ENCODE data around the gene ATG7. TPM values are rescaled to one million over a fixed set of nuclear protein-coding genes. Genes with fewer than 3 reads are reported as not detected.
"Not testable (repeated sequence)": the region's sequence is repeated elsewhere in the genome, so short reads cannot be mapped to it uniquely, and the experiment has no call there.

ATG7 gene
- total RNA-seq, 1 donor from 2014 or later, result 41.9 TPM

DNA sequence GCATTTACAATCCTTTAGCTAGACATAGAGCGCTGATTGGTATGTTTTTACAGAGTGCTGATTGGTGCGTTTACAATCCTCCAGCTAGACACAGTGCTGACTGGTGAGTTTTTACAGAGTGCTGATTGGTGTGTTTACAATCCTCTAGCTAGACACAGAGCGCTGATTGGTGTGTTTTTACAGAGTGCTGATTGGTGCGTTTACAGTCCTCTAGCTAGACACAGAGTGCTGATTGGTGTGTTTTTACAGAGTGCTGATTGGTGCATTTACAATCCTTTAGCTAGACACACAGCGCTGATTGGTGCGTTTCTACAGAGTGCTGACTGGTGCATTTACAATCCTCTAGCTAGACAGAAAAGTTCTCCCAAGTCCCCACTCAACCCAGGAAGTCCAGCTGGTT, 76.7 kb downstream of the ATG7 start:
- intact Hi-C loops (cut with micrococcal nuclease), result not testable (repeated sequence)

DNA sequence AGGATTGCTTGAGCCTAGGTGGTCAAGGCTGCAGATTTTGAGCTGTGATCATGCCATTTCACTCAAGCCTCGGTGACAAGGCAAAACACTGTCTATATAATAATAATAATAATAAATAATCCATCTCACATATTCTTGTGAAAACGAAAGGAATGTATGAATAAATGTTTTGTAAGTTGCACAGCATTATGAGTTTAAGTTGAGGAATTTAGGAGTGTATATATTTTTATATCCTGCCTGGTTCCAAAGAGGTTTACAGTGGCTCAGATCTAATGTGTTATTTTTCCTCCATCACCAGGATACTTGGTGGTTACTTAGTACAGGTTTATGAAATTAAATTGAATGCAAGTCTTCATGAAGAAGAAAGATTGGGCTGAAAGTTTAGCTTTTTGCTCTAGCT, 77.2 kb downstream of the ATG7 start:
- intact Hi-C loops (cut with micrococcal nuclease), result no loop called here

GRCh38 chr3:11350374-11350773, 78.2 kb downstream of the ATG7 start:
- intact Hi-C loops (cut with micrococcal nuclease), result no loop called here

GRCh38 chr3:11351451-11351850, 79.3 kb downstream of the ATG7 start:
- intact Hi-C loops (cut with micrococcal nuclease), result no loop called here

DNA sequence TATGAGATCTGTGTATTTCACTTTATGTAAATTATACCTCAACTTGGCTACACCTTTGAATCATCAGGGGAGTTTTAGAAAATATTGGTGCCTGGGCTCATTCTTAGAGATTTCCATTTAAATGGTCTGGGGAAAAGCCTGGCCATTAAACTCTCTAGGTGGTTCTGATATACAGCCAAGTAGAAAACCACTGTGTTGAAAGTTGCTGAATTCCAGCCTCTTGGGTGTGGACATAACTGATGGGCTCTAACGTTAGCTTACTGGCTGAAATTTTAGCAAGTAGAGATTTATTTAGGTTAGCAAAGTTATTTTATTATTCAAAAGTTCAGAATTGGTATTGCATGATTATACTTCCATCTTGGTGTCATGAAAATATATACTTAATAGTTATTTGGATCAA, 84.1 kb downstream of the ATG7 start:
- intact Hi-C loops (cut with micrococcal nuclease), result no loop called here

GRCh38 chr3:11362600-11362999, 90.4 kb downstream of the ATG7 start:
- intact Hi-C loops (cut with micrococcal nuclease), result no loop called here

DNA sequence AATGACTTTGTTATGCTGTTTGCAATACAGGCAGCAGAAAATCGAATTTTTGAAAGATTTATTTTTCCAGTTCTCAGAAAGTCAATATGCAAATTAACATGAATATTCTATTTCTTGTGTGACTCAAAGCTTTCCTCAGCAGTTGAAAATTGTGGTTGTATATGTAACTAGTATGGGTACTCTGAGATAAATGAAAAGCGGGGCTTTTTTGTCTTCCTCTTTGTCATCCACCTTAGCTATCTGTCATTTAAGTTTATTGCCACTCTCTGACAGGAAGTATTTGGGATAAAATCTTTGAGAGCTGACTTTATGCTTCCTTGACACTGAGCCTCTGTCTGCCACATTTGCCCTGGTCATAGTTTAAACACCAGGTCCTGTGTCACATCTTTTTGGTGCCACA, 91.5 kb downstream of the ATG7 start:
- intact Hi-C loops (cut with micrococcal nuclease), result no loop called here

- intact Hi-C loops (cut with micrococcal nuclease), result no loop called here
Measured at GRCh38 chr3:11364181-11364580, 92.0 kb downstream of the ATG7 start.

DNA sequence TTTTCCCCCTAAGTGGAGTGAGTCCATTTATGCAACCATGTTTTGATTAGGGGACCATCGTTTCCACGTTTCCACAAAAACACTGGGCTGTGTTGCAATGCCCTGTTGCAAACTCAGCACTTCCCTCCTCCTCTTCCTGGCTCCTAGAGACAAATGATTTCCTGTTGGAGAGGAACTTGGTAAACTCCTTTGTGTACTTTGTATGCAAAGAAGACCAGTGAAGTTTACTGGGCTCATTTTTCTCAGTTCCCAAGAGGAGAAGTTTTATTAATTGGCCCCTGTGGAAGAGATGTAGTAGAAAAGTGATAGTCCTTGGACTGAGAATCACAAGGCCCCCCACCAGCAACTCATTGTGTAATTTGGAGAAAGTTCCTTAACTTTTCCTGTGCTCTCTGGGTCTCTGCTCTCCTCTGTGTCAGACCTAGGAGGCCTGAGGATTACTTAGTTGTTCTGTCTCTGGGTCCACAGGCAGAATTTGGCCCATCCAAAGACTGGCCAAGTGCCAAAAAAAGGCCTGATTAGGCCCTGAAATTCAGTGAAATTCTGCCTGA, 95.0 kb downstream of the ATG7 start:
- intact Hi-C loops (cut with micrococcal nuclease), result no loop called here

- intact Hi-C loops (cut with micrococcal nuclease), result no loop called here
Measured at GRCh38 chr3:11370191-11370590, 98.0 kb downstream of the ATG7 start.

- intact Hi-C loops (cut with micrococcal nuclease), result no loop called here
Measured at GRCh38 chr3:11370966-11371365, 98.8 kb downstream of the ATG7 start.

- intact Hi-C loops (cut with micrococcal nuclease), result no loop called here
Measured at GRCh38 chr3:11371747-11372146, 99.5 kb downstream of the ATG7 start.

GRCh38 chr3:11373235-11373634, 101.0 kb downstream of the ATG7 start:
- intact Hi-C loops (cut with micrococcal nuclease), result no loop called here

DNA sequence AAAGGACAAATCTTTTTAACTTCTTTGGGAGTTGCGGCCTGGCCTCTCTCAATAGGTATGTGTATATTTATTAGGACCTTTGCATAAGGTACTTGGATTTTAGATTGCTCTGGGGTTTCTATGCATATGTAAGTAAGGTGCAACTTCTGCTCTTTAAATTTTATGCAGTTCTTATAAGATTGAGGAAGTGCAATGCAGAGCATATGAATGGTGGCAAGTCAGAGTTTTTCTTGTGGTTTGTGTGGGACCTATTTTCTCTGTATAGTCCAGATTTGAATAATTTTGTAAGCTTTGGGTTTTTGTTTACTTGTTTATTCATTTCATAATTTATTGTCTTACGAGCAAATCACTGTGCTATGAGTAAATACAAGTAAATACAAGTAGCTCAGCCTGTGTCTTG, 101.5 kb downstream of the ATG7 start:
- intact Hi-C loops (cut with micrococcal nuclease), result no loop called here

- intact Hi-C loops (cut with micrococcal nuclease), result no loop called here
Measured at GRCh38 chr3:11375333-11376088, 103.3 kb downstream of the ATG7 start.

GRCh38 chr3:11377719-11378118, 105.5 kb downstream of the ATG7 start:
- intact Hi-C loops (cut with micrococcal nuclease), result no loop called here

GRCh38 chr3:11379238-11379823, 107.1 kb downstream of the ATG7 start:
- intact Hi-C loops (cut with micrococcal nuclease), result loop anchor here (1.0 kb wide), 2 partner anchors 273 to 425 kb away; no protein-coding TSS in a partner anchor

DNA sequence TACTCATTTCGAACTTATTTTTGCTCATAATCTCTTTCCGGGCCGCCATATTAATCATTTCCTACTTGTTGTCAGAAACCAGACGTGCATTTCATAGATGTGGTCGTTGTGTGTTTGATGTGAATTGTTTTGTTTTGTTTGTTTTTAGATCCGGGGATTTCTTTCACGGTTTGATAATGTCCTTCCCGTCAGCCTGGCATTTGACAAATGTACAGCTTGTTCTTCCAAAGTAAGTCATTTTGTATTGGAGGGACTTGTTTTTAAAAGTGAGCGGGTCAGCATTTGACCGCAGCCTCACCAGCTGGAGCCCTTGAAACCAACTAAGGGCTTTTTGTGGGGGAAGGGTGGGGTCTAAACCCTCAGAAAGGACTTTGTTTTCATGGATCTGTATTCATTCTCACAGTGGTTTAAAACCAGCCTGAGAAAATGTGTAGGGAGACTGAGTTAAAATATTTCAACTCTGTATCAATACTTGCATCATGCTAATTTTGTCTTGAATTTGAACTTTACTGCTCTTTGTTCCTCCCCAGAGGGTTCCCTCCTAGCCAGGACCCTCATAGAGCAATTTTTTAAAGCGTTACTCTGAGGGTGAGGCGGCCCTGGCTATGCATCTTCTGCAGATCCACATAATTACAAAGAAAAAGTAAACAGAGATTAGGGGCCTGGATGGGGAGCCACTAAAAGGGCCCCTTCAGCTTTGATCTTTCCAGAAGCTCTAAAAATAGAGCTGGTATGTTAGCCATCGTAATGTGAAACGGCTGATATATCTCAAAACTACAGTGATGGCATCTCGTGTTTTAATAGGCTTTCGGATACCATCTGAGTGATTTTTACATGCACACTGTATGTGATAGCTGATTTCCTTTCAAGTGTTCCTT, 107.9 kb downstream of the ATG7 start:
- intact Hi-C loops (cut with micrococcal nuclease), result loop anchor here (1.0 kb wide), 2 partner anchors 272 to 424 kb away; no protein-coding TSS in a partner anchor

DNA sequence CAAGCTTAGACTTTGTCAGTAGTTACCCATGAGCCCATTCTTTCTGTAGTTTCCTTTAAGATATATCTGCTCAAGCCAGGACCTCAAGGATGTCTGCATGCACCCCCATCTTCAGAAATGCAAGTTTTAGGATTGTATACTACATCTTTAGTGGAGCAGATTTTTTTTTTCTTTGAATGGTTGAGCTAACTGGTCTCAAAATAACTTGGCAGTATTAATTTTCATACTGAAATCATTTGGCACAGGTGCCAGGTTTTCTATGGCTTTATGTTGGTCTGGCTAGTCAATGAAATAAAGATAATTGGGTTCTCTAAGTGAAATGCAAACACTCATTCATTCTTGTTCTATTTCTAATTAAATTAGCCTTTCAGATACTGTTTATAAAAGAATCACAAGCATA, 108.9 kb downstream of the ATG7 start:
- intact Hi-C loops (cut with micrococcal nuclease), result no loop called here

GRCh38 chr3:11381563-11381962, 109.4 kb downstream of the ATG7 start:
- intact Hi-C loops (cut with micrococcal nuclease), result no loop called here

DNA sequence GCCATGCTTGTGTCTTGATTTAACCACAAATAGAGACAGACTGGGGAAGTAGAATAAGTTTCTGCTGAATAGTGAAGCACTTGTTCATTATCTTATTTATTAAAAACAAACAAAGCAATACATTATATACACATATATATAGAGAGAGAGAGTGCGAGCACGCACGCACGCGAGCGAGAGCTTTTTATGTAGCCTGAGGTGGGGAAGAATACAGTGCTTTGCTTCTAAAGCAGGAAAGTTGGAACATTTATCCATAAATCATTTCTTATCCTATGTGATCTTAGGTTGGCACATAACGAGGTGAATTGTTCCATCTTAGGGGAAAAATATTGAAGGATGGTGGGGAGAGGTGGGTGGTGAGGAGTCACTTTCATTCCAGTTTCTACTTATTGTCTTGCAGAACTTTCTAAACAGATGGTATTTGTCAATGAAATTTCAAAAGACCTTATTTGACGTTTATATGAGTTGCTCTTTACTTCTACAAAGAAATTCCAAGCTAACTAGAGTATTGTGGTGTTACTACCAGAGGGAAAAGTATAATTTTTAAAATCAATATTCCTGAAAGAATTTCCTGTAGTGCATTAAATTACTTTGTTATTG, 110.0 kb downstream of the ATG7 start:
- intact Hi-C loops (cut with micrococcal nuclease), result no loop called here
